Upper lobe of right lung (tissue), 1 donor: ENCODE data around the gene TTLL6. TPM values are rescaled to one million over a fixed set of nuclear protein-coding genes. Genes with fewer than 3 reads are reported as not detected.

Source experiments
- ATAC-seq: fragments of 200-7000 bp; cut with Tn5 transposase; one replicate; pipeline ENCODE4 v1.9.1; 2020; ENCODE audit warnings: mild to moderate bottlenecking, moderate library complexity
- DNase-seq: peaks from one replicate; pipeline ENCODE4 v3.0.0-alpha.2; 2020
- H3K27ac ChIP-seq: fragments of 200-600 bp; one replicate; pipeline ENCODE4 v1.8.0; 2022
- H3K27me3 ChIP-seq: fragments of 200-600 bp; one replicate; pipeline ENCODE4 v1.8.0; 2022; ENCODE audit warnings: mild to moderate bottlenecking
- H3K36me3 ChIP-seq: fragments of 200-600 bp; one replicate; pipeline ENCODE4 v1.8.0; 2022
- H3K4me1 ChIP-seq: fragments of 200-600 bp; one replicate; pipeline ENCODE4 v1.8.0; 2022
- H3K4me3 ChIP-seq: fragments of 200-600 bp; one replicate; pipeline ENCODE4 v1.8.0; 2022; ENCODE audit warnings: mild to moderate bottlenecking
- H3K9me3 ChIP-seq: fragments of 200-600 bp; one replicate; pipeline ENCODE4 v1.8.0; 2022
- intact Hi-C: fragments of 100-400 bp; cut with DNase I; formaldehyde crosslinking; loops from one replicate; pipeline ENCODE4 v1.11.0; 2022
- total RNA-seq: library from RNA; stranded (reverse); fragmentation: NEBNext Ultra II Directional; extraction: Animal tissue kit (Norgen Biotek cat#: 25700); gene quantifications from one replicate; pipeline ENCODE4 v1.2.1, GENCODE V29; 2021
- TF ChIP-seq, protein P1 (sequence below): fragments of 200-600 bp; IDR thresholded peaks from one replicate; pipeline ENCODE4 v1.8.0; 2022; ENCODE audit warnings: antibody characterized with exemption
- donor health status: DM: no; HTN: yes; CAD: no; lungs with severe emphysema.

TTLL6 gene
- total RNA-seq, 1 donor from 2014 or later, result 0.20 TPM

- Histone ChIP-seq H3K4me1 (peaks cover 15% of the 10 kb centered on the region), H3K4me3 (no peak overlapping the region), H3K27ac (no peak overlapping the region), H3K27me3 (no peaks in the 10 kb centered on the region), H3K36me3 (no peaks in the 10 kb centered on the region), H3K9me3 (no peaks in the 10 kb centered on the region)
- intact Hi-C loops, result no loop called here
- TF ChIP-seq, protein P1, sequence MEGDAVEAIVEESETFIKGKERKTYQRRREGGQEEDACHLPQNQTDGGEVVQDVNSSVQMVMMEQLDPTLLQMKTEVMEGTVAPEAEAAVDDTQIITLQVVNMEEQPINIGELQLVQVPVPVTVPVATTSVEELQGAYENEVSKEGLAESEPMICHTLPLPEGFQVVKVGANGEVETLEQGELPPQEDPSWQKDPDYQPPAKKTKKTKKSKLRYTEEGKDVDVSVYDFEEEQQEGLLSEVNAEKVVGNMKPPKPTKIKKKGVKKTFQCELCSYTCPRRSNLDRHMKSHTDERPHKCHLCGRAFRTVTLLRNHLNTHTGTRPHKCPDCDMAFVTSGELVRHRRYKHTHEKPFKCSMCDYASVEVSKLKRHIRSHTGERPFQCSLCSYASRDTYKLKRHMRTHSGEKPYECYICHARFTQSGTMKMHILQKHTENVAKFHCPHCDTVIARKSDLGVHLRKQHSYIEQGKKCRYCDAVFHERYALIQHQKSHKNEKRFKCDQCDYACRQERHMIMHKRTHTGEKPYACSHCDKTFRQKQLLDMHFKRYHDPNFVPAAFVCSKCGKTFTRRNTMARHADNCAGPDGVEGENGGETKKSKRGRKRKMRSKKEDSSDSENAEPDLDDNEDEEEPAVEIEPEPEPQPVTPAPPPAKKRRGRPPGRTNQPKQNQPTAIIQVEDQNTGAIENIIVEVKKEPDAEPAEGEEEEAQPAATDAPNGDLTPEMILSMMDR, result no peak
- ATAC-seq (no peak), DNase-seq (no peak)
Measured at GRCh38 chr17:48819466-48819865, 2.4 kb upstream of the TTLL6 start.

DNA sequence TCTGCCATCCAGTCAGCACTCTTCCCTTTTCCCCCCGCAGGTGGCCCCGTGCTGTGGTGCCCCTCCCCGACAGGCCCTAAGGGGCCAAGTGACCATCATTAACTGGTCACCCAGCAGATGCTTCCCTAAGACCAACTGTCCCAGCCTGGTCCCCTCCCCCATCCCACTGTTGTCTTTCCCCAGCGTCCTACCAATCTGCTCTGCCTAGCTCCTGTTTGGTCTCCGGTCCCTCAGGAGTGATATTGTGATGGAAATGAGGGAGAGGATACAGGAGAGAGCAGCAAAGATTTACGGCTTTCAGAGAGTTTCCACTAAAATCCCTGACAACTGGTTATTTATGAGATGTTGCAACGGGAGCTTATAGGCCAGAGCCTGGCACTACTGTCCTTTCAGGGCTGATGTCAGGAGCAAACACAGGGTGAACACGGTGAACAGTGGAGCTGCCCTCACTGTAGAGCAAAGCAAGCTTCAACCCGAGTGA is 1.4 kb upstream of the TTLL6 start:
- ATAC-seq (no peak), DNase-seq (no peak)
- Histone ChIP-seq H3K27me3 (no peaks in the 10 kb centered on the region), H3K9me3 (no peaks in the 10 kb centered on the region), H3K36me3 (no peaks in the 10 kb centered on the region), H3K4me1 (peaks cover 15% of the 10 kb centered on the region), H3K4me3 (no peak overlapping the region), H3K27ac (no peak overlapping the region)
- TF ChIP-seq, protein P1, result no peak
- intact Hi-C loops, result no loop called here

DNA sequence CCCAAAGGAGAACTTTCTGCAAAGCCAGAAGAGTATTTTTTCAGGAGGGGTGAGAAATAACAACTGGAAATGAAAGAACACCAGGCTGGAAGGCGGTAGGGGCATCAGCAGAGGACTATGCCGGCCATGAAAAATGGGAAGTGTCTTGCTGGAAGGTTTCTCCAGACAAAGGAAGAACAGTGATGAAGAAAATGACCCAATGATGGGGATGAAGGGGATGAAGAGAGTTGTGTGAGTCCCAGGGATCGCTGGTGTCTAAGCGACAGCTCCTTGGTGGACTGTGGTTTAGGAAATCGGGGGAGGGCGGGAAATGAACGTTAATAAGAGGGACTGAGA is 623 bp downstream of the TTLL6 start:
- Histone ChIP-seq H3K27me3 (peaks cover 3% of the 10 kb centered on the region), H3K9me3 (no peaks in the 10 kb centered on the region), H3K4me3 (peak overlapping the region; percentile 44), H3K36me3 (no peaks in the 10 kb centered on the region), H3K27ac (no peak overlapping the region), H3K4me1 (peaks cover 22% of the 10 kb centered on the region)
- no peak for ATAC-seq
- TF ChIP-seq, protein P1, result no peak
- intact Hi-C loops, result no loop called here
- no peak for DNase-seq

DNA sequence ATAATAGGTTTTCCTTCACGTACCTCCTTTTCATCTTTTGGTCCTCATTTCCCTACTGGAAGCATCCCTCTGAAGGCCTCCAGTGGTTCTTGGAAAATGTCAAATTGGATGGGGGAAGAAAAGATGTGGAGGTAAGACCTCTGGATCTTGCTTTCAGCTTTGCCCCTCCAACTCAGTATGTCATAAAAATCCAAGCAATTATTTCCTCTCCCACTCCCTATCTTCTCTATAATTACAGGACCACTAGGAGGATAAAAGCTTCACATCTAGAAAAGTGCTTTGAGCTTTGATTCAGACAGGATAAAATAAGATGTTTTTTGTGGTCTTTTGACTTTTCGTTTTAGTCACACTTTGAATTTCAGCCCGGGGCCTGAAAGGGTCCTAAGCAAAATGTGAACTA is 1.7 kb downstream of the TTLL6 start:
- no peak overlapping the region for H3K27ac ChIP-seq
- no peak for DNase-seq
- no peaks in the 10 kb centered on the region for H3K9me3 ChIP-seq
- intact Hi-C loops, result no loop called here
- no peak overlapping the region for H3K4me3 ChIP-seq
- ATAC-seq, result no peak
- no peaks in the 10 kb centered on the region for H3K36me3 ChIP-seq
- TF ChIP-seq, protein P1, result no peak
- H3K4me1 ChIP-seq, result peaks cover 22% of the 10 kb centered on the region
- H3K27me3 ChIP-seq, result peaks cover 3% of the 10 kb centered on the region

- intact Hi-C loops, result loop anchor here (5.0 kb wide), 1 partner anchor 63 kb away; no protein-coding TSS in a partner anchor
- DNase-seq, result peak; percentile 52
Measured at GRCh38 chr17:48814504-48814903, 2.5 kb downstream of the TTLL6 start.

More at GRCh38 chr17:48814504-48814903, 2.5 kb downstream of the TTLL6 start:
- Histone ChIP-seq H3K27me3 (peaks cover 3% of the 10 kb centered on the region), H3K27ac (no peak overlapping the region), H3K4me3 (no peak overlapping the region), H3K9me3 (no peaks in the 10 kb centered on the region), H3K4me1 (peaks cover 22% of the 10 kb centered on the region), H3K36me3 (no peaks in the 10 kb centered on the region)
- TF ChIP-seq, protein P1, result peak; percentile 82
- ATAC-seq, result peak; percentile 22
